GM19467 (cell line): ENCODE results near the gene TCAF1.

Experiments
- ATAC-seq: cut with Tn5 transposase; IDR thresholded peaks from one replicate; pipeline ENCODE4 v1.9.1; 2021; ENCODE audit warnings: mild to moderate bottlenecking, moderate library complexity; ENCODE audit not compliant: unreplicated experiment

The TCAF1 gene, protein sequence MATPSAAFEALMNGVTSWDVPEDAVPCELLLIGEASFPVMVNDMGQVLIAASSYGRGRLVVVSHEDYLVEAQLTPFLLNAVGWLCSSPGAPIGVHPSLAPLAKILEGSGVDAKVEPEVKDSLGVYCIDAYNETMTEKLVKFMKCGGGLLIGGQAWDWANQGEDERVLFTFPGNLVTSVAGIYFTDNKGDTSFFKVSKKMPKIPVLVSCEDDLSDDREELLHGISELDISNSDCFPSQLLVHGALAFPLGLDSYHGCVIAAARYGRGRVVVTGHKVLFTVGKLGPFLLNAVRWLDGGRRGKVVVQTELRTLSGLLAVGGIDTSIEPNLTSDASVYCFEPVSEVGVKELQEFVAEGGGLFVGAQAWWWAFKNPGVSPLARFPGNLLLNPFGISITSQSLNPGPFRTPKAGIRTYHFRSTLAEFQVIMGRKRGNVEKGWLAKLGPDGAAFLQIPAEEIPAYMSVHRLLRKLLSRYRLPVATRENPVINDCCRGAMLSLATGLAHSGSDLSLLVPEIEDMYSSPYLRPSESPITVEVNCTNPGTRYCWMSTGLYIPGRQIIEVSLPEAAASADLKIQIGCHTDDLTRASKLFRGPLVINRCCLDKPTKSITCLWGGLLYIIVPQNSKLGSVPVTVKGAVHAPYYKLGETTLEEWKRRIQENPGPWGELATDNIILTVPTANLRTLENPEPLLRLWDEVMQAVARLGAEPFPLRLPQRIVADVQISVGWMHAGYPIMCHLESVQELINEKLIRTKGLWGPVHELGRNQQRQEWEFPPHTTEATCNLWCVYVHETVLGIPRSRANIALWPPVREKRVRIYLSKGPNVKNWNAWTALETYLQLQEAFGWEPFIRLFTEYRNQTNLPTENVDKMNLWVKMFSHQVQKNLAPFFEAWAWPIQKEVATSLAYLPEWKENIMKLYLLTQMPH

DNA sequence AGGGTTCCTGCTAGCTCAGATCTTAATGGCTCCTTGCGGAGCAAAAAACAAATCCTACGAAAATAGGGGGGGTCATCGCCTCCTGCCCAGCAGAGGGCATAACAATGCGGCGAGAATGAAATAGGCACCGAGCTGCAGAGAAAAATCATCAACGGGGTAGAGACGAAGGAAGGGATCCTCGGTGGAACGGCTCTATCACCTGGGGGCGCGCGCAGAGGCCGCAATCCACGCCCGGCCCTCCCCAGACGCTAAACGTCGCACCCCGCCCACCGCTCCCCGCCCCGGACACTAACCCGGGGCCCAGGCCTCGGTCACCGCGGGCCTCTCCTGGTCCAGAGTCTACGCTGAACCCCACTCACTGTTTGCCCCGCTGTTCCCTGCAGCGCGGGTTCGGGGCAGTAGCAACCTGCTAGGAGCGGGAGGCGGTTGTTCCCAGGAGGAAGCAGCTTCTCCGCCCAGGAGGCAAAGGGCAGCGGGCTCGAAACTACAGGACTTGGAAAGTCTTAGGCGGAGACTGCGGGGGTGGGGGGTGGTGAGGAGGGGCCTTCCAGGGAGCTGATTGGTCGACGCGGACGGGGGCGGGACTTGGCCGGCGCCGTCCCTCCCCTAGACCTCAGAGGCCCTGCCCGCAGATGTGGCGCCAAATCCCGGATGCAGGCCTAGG is at the start of gene TCAF1:
TSS of gene TCAF1 (minus strand) at position 509 of the 664 bp plus-strand sequence. CDS start 25,568 bp downstream, outside the sequence.
- ATAC-seq = peak; percentile 94

DNA sequence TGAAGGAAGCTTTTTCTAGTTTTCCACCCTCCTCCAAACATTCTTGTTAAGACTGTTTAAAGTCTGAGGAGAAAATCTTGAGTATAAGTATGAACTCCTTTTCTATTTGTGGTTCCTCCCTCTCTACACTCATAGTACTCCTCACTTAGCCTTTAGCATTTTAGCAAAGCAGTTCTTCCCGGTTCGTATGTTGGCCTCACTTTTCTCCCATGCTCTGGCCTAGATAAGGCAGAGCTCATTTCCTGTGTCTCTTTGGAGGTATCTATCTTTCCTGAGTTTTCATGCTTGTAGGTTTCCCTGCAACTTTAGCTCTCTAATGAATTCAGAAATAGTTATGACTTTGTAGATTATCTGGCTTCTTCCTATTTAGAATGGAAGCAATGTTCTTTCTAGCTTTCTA is 46.8 kb upstream of the TCAF1 start:
- no peak for ATAC-seq

GRCh38 chr7:143947111-143947510 is 45.1 kb upstream of the TCAF1 start:
- ATAC-seq = no peak

DNA sequence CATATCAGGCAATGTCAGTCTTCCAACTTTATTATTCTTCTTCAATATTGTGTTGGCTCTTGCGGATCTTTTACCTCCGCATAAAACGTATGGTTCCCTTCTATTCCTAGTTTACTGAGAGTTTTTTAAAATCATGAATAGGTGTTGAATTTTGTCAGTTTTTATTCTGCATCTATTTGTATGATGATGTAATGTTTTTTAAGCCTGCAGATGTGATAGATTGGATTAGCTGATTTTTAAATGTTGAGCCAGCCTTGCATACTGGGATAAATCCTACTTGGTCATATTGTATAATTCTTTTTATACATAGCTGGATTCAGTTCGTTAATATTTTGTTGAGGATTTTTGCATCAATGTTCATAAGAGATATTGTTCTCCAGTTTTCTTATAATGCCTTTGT is 43.4 kb upstream of the TCAF1 start:
- no peak for ATAC-seq

- no peak for ATAC-seq
Observed at GRCh38 chr7:143938379-143939243, 36.6 kb upstream of the TCAF1 start.

GRCh38 chr7:143936087-143937009 is 34.4 kb upstream of the TCAF1 start:
- no peak for ATAC-seq

DNA sequence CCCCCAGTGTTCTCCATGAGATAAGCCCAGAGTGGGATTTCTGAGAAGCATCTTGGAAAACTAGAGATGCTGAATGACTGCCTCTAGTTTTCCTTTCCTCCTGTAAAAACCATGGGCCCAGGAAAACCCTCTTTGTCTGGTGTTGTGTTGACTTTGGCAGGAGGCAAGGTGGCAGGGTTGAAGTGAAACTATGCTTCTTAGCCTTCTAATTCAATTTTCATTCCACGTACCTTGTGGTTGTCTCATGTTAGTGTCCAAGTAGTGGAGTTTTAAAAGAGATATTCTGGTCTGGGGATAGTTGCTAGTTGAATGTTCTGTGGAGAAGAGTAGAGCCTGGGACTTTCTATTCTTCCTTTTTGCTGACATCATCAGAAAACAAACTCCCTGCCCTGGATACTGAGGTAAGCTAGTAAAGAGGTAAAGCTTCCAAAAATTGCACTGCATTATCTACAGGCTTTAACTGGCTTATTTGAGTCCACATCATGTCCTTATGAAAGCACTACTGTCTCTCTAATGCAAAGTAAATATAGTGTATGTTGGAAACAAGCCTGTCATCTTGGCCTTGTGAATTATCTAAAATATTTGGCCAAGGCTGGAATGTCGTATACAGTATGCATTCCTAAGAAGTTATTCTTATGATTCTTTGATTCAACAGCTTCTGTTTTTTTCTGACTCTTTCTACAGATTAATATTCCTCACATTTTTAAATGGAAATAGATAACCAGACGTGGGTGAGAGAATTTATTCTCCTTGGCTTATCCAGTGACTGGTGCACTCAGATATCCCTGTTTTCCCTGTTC is 32.8 kb upstream of the TCAF1 start, which contains the start of gene OR2F2:
TSS of gene OR2F2 (plus strand) at position 708 of the 800 bp plus-strand sequence. CDS start at position 708, 0 bp downstream.
- no peak for ATAC-seq

GRCh38 chr7:143931739-143932138 is 29.8 kb upstream of the TCAF1 start:
- no peak for ATAC-seq

- no peak for ATAC-seq
Observed at GRCh38 chr7:143929224-143929920, 27.4 kb upstream of the TCAF1 start.

DNA sequence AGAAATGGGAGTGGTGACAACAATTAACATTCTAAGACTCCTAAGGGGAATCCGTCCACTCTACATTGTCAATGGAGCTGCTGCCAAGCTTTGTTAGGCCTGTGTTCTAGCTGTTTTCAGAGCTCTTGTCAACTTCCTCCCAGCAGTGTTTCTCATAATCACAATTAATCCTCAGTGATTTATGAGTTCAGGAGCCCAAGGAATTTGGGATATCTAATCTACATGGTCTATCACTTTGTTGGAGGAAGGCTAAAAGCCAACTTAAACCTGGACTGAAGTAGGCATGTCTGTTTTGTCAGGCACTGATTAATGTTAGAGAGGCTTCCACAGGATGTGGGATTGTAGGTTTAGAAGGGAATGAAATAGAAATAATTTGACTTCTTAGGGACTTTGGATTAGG is 22.9 kb upstream of the TCAF1 start:
- ATAC-seq = no peak

DNA sequence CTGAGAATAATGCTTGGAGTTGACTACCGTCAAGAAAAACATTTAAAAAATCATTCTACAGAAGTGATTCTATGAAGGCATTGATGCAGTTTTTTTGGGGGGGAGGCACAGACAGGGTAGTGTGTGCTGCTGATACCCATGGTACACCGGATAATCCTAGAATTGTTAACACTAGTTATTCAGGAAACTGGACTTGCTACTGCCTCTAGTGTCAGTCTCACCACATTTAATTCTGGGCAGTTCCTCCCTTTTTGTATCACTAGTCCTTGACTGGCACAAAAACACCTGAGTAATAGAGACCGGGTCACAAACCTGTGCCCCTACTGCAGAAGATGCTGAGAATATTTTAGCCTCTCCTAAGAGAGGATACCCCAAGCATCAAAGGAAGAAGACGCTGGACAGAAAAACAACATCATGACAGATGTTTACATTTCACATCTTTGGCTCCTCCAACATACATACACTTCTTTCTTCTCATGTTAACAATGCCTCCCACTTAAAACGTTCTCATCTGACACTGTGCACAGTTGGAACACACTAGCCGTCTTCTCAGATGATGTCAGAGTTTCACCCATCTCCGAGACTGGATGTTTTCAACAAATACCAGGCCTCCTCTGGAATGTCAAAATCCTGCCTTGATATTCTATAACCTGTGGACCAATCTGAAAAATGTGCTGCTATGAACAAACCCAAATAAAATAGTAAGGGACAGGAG is 13.1 kb upstream of the TCAF1 start:
- no peak for ATAC-seq

DNA sequence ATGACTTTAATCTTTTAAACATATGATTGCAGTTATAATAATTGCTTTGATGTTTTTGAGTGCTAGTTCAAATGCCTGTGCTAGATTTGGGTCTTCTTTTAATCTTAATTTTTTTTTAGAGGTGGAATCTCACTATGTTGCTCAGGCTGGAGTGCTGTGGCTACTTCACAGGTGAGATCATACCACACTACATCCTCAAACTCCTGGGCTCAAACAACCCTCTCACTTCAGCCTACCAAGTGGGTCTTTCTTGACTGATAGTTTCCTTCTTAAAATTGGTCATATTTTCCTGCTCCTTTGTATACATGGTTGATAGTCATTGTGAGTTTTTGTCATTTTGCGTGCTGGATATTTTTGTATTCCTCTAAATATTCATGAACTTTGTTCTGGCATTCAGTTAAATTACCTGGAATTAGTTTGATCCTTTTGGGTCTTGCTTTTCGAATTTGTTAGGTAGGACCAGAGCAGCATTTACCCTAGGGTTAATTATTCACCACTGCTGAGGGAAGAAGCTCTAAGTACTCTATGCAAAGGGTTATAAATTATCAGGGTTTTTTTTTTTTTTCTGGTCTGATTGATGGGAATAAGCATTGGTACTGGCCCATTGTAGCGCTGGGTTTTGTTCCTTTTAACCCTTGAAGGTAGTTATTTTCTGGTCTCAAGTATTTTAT is 12.1 kb upstream of the TCAF1 start:
- no peak for ATAC-seq

- ATAC-seq = no peak
Observed at GRCh38 chr7:143910473-143911248, 8.7 kb upstream of the TCAF1 start.

DNA sequence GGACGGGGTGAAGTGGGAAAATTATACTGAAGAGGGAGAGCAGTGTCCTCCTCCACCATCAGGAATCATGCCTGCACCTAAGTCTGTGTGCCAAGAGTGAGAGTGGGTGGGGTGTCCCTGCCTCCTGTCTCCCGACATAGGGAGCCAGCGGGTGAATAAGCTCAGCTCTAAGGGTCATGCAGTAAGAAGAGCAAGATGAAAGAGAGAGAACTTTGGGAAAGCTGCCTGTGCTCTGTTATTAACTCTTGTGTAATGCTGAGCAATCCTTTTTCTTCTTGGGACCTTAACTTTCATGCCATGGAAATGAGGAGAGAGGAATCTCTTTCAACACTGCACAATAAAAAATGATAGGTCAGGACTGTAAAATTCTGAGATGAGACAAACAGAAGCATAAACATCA is 7.9 kb upstream of the TCAF1 start:
- no peak for ATAC-seq

DNA sequence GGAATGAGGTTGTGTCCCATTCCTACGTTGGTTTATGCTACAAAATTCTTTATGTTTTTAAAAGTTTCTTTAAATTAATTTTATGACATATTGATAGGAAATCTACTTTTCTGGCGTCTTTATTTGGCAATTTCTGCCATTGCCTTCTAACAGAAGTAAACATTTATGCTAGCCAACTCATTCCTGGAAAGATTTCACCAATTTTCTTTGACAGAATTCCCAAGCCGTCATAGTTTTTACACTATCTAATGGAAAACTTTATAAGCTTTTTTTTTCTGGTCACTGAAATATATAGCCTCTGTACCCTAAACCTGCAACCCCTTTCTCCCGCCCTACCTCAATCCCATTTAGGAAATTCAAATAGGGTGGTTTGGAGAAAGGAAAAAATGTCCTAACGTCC is 6.1 kb upstream of the TCAF1 start:
- ATAC-seq = no peak

DNA sequence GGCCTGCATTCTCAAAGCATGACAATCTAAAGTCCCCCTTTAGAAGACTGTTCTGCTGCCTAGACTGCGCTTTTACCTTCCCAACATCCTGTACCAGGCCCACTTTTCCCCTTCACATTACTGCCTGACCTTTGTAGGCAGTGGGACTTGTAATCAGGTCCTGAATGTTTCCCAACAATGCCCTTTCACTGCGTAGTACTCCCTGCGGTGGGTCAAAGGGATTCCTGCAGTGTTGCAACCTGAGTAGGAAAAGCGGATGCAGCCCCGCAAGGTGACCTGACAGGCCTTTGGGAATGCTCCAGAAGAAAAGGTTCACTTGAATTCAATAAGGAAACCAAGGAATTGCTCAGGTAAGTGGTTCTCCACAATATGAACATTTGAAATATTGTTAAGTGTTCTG is 4.9 kb upstream of the TCAF1 start:
- no peak for ATAC-seq
